Measurements from ENCODE around the gene ITGA1.

The ITGA1 gene

GRCh38 chr5:52788505-52788821 is 747 bp downstream of the ITGA1 start:
- H3K9me2 ChIP-seq (replicated peaks; ENCODE audit: low read depth, low read length), result no peaks in the 10 kb centered on the region
- no peaks in the 10 kb centered on the region for H3K79me2 ChIP-seq (ENCODE audit: insufficient read depth, low read length)
- H3K27me3 ChIP-seq (ENCODE audit: insufficient read depth, low read length, poor library complexity, severe bottlenecking), result no peaks in the 10 kb centered on the region
- H3F3A ChIP-seq (ENCODE audit: low read depth), result no peaks in the 10 kb centered on the region
- peaks cover 19% of the 10 kb centered on the region for H3K4me1 ChIP-seq (ENCODE audit: insufficient read depth, low read length, poor library complexity, severe bottlenecking)
- peak overlapping the region; percentile 83 for H3K4me2 ChIP-seq (ENCODE audit: low read depth, low read length, poor library complexity, severe bottlenecking)
- H3K9ac ChIP-seq (ENCODE audit: low read depth, low read length, poor library complexity, severe bottlenecking), result peak overlapping the region; percentile 57
- peak overlapping the region; percentile 83 for H3K4me3 ChIP-seq (ENCODE audit: low read length, poor library complexity, severe bottlenecking)
- H4K20me1 ChIP-seq (ENCODE audit: insufficient read depth, low read length, poor library complexity, severe bottlenecking), result no peaks in the 10 kb centered on the region
- H3K36me3 ChIP-seq (ENCODE audit: insufficient read depth, low read length), result no peaks in the 10 kb centered on the region
- H2AFZ ChIP-seq (ENCODE audit: low read length), result peak overlapping the region; percentile 97
- TF ChIP-seq EZH2phosphoT487 (IDR thresholded peaks at IDR 0.05; ENCODE audit: borderline replicate concordance) (no peak), CTCF (conservative IDR thresholded peaks at IDR 0.05; ENCODE audit: low read length) (no peak)
- H3K9me3 ChIP-seq (ENCODE audit: insufficient read depth, low read depth, low read length), result no peaks in the 10 kb centered on the region

GRCh38 chr5:52789378-52789777 is 1.7 kb downstream of the ITGA1 start:
- no peak overlapping the region for H3K9ac ChIP-seq (ENCODE audit: low read depth, low read length, poor library complexity, severe bottlenecking)
- H3K36me3 ChIP-seq (ENCODE audit: insufficient read depth, low read length), result no peaks in the 10 kb centered on the region
- TF ChIP-seq CTCF (conservative IDR thresholded peaks at IDR 0.05; ENCODE audit: low read length) (no peak), EZH2phosphoT487 (IDR thresholded peaks at IDR 0.05; ENCODE audit: borderline replicate concordance) (no peak)
- no peaks in the 10 kb centered on the region for H3K27me3 ChIP-seq (ENCODE audit: insufficient read depth, low read length, poor library complexity, severe bottlenecking)
- H3K9me2 ChIP-seq (replicated peaks; ENCODE audit: low read depth, low read length), result no peaks in the 10 kb centered on the region
- H3K79me2 ChIP-seq (ENCODE audit: insufficient read depth, low read length), result no peaks in the 10 kb centered on the region
- peak overlapping the region; percentile 83 for H3K4me2 ChIP-seq (ENCODE audit: low read depth, low read length, poor library complexity, severe bottlenecking)
- H3K4me1 ChIP-seq (ENCODE audit: insufficient read depth, low read length, poor library complexity, severe bottlenecking), result peaks cover 19% of the 10 kb centered on the region
- no peaks in the 10 kb centered on the region for H3F3A ChIP-seq (ENCODE audit: low read depth)
- H2AFZ ChIP-seq (ENCODE audit: low read length), result no peak overlapping the region
- H3K9me3 ChIP-seq (ENCODE audit: insufficient read depth, low read depth, low read length), result no peaks in the 10 kb centered on the region
- no peak overlapping the region for H3K4me3 ChIP-seq (ENCODE audit: low read length, poor library complexity, severe bottlenecking)
- no peaks in the 10 kb centered on the region for H4K20me1 ChIP-seq (ENCODE audit: insufficient read depth, low read length, poor library complexity, severe bottlenecking)

- Histone ChIP-seq H3K4me3 (ENCODE audit: low read length, poor library complexity, severe bottlenecking) (no peak overlapping the region), H4K20me1 (ENCODE audit: insufficient read depth, low read length, poor library complexity, severe bottlenecking) (no peaks in the 10 kb centered on the region), H2AFZ (ENCODE audit: low read length) (no peak overlapping the region), H3F3A (ENCODE audit: low read depth) (no peaks in the 10 kb centered on the region), H3K36me3 (ENCODE audit: insufficient read depth, low read length) (no peaks in the 10 kb centered on the region), H3K9me3 (ENCODE audit: insufficient read depth, low read depth, low read length) (no peaks in the 10 kb centered on the region), H3K9me2 (replicated peaks; ENCODE audit: low read depth, low read length) (no peaks in the 10 kb centered on the region), H3K79me2 (ENCODE audit: insufficient read depth, low read length) (no peaks in the 10 kb centered on the region), H3K4me2 (ENCODE audit: low read depth, low read length, poor library complexity, severe bottlenecking) (peak overlapping the region; percentile 83), H3K27me3 (ENCODE audit: insufficient read depth, low read length, poor library complexity, severe bottlenecking) (no peaks in the 10 kb centered on the region), H3K9ac (ENCODE audit: low read depth, low read length, poor library complexity, severe bottlenecking) (no peak overlapping the region), H3K4me1 (ENCODE audit: insufficient read depth, low read length, poor library complexity, severe bottlenecking) (peaks cover 19% of the 10 kb centered on the region)
- TF ChIP-seq CTCF (conservative IDR thresholded peaks at IDR 0.05; ENCODE audit: low read length) (no peak), EZH2phosphoT487 (IDR thresholded peaks at IDR 0.05; ENCODE audit: borderline replicate concordance) (no peak)
Observed at GRCh38 chr5:52789851-52790250, 2.1 kb downstream of the ITGA1 start.

Data from Loucy (cell line).